Parathyroid adenoma (tissue), 2 donors: Measurements from ENCODE around the gene ALCAM.

Experiments
- H2AFZ ChIP-seq: fragments of 300-600 bp; sonication (generic); one replicate; pipeline ENCODE4 v1.7.0; 2017; ENCODE audit warnings: antibody characterized with exemption, mild to moderate bottlenecking
- H3K27ac ChIP-seq: fragments of 300-600 bp; sonication (generic); one replicate; pipeline ENCODE4 v1.7.0; 2017
- H3K27me3 ChIP-seq: fragments of 300-600 bp; sonication (generic); one replicate; pipeline ENCODE4 v1.7.0; 2017; ENCODE audit warnings: low read length; ENCODE audit not compliant: control insufficient read depth, insufficient read depth
- H3K36me3 ChIP-seq: fragments of 300-600 bp; sonication (generic); one replicate; pipeline ENCODE4 v1.7.0; 2017; ENCODE audit warnings: low read length; ENCODE audit not compliant: control insufficient read depth, insufficient read depth
- H3K4me1 ChIP-seq: fragments of 300-600 bp; sonication (generic); one replicate; pipeline ENCODE4 v1.7.0; 2017; ENCODE audit warnings: control low read depth
- H3K4me2 ChIP-seq: fragments of 300-600 bp; sonication (generic); one replicate; pipeline ENCODE4 v1.7.0; 2017; ENCODE audit warnings: low read length
- H3K4me3 ChIP-seq: fragments of 300-600 bp; sonication (generic); one replicate; pipeline ENCODE4 v1.7.0; 2017; ENCODE audit warnings: low read depth, low read length
- H3K79me2 ChIP-seq: fragments of 300-600 bp; sonication (generic); one replicate; pipeline ENCODE4 v1.7.0; 2017; ENCODE audit warnings: control low read depth
- H3K9ac ChIP-seq: fragments of 300-600 bp; sonication (generic); one replicate; pipeline ENCODE4 v1.7.0; 2017; ENCODE audit warnings: mild to moderate bottlenecking
- H3K9me3 ChIP-seq: fragments of 300-600 bp; sonication (generic); one replicate; pipeline ENCODE4 v1.7.0; 2017; ENCODE audit warnings: low read length; ENCODE audit not compliant: control insufficient read depth
- CTCF ChIP-seq: fragments of 300-600 bp; sonication (generic); IDR thresholded peaks from one replicate; pipeline ENCODE4 v1.7.0; 2017; ENCODE audit warnings: antibody characterized with exemption, mild to moderate bottlenecking
- donor health status: primary hyperparathyroidism.

Gene ALCAM

GRCh38 chr3:105493305-105493892, 126.7 kb downstream of the ALCAM start:
- no peaks in the 10 kb centered on the region for H3K36me3 ChIP-seq
- H3K9ac ChIP-seq, result no peak overlapping the region
- H3K9me3 ChIP-seq, result no peaks in the 10 kb centered on the region
- H3K27ac ChIP-seq, result no peak overlapping the region
- no peak for TF ChIP-seq CTCF
- no peak overlapping the region for H3K4me3 ChIP-seq
- peaks cover 21% of the 10 kb centered on the region for H3K4me1 ChIP-seq
- H3K79me2 ChIP-seq, result peaks cover 47% of the 10 kb centered on the region
- no peak overlapping the region for H2AFZ ChIP-seq
- H3K27me3 ChIP-seq, result no peaks in the 10 kb centered on the region
- no peak overlapping the region for H3K4me2 ChIP-seq

GRCh38 chr3:105495021-105495420, 128.3 kb downstream of the ALCAM start:
- TF ChIP-seq CTCF, result no peak
- no peaks in the 10 kb centered on the region for H3K36me3 ChIP-seq
- H3K9me3 ChIP-seq, result no peaks in the 10 kb centered on the region
- no peak overlapping the region for H3K4me2 ChIP-seq
- no peak overlapping the region for H2AFZ ChIP-seq
- peaks cover 26% of the 10 kb centered on the region for H3K4me1 ChIP-seq
- peaks cover 44% of the 10 kb centered on the region for H3K79me2 ChIP-seq
- no peak overlapping the region for H3K27ac ChIP-seq
- H3K27me3 ChIP-seq, result no peaks in the 10 kb centered on the region
- no peak overlapping the region for H3K9ac ChIP-seq
- H3K4me3 ChIP-seq, result no peak overlapping the region

GRCh38 chr3:105496343-105496742, 129.6 kb downstream of the ALCAM start:
- TF ChIP-seq CTCF, result no peak
- no peak overlapping the region for H3K4me3 ChIP-seq
- H3K27ac ChIP-seq, result no peak overlapping the region

GRCh38 chr3:105497386-105497785, 130.7 kb downstream of the ALCAM start:
- peaks cover 37% of the 10 kb centered on the region for H3K4me1 ChIP-seq
- no peaks in the 10 kb centered on the region for H3K36me3 ChIP-seq
- no peak overlapping the region for H3K4me3 ChIP-seq
- H3K9me3 ChIP-seq, result no peaks in the 10 kb centered on the region
- H3K79me2 ChIP-seq, result peaks cover 34% of the 10 kb centered on the region
- no peak overlapping the region for H3K9ac ChIP-seq
- no peak for TF ChIP-seq CTCF
- no peaks in the 10 kb centered on the region for H3K27me3 ChIP-seq
- H3K27ac ChIP-seq, result no peak overlapping the region
- no peak overlapping the region for H2AFZ ChIP-seq
- no peak overlapping the region for H3K4me2 ChIP-seq

More at GRCh38 chr3:105496343-105496742, 129.6 kb downstream of the ALCAM start:
- peaks cover 40% of the 10 kb centered on the region for H3K79me2 ChIP-seq
- H3K36me3 ChIP-seq, result no peaks in the 10 kb centered on the region
- peaks cover 32% of the 10 kb centered on the region for H3K4me1 ChIP-seq
- H3K9me3 ChIP-seq, result no peaks in the 10 kb centered on the region
- H3K27me3 ChIP-seq, result no peaks in the 10 kb centered on the region
- no peak overlapping the region for H3K9ac ChIP-seq
- H3K4me2 ChIP-seq, result no peak overlapping the region
- H2AFZ ChIP-seq, result no peak overlapping the region

GRCh38 chr3:105499961-105500360, 133.3 kb downstream of the ALCAM start:
- Histone ChIP-seq H3K27me3 (no peaks in the 10 kb centered on the region), H3K4me1 (peaks cover 20% of the 10 kb centered on the region), H3K9ac (no peak overlapping the region), H3K79me2 (peaks cover 49% of the 10 kb centered on the region), H2AFZ (no peak overlapping the region), H3K4me3 (no peak overlapping the region), H3K9me3 (no peaks in the 10 kb centered on the region), H3K27ac (no peak overlapping the region), H3K36me3 (no peaks in the 10 kb centered on the region), H3K4me2 (no peak overlapping the region)
- TF ChIP-seq CTCF, result no peak
